ENCODE data around the gene SMIM11.
"Not testable (repeated sequence)": the region's sequence is repeated elsewhere in the genome, so short reads cannot be mapped to it uniquely, and the experiment has no call there.

- not testable (repeated sequence) for TF ChIP-seq CTCF (IDR thresholded peaks at IDR 0.05); ZFX (IDR thresholded peaks at IDR 0.05; ENCODE audit: borderline replicate concordance)
Observed at GRCh38 chr21:34406676-34407075, 31.4 kb downstream of the SMIM11 start.
